GM12891 (cell line): Measurements from ENCODE around the gene EFNA4.

Experiments
- POLR2A ChIP-seq: IDR thresholded peaks from 2 replicates; pipeline ENCODE4 v1.6.1; 2011; ENCODE audit warnings: low read depth, low read length, control low read depth
- POLR2AphosphoS5 ChIP-seq: IDR thresholded peaks from 2 replicates; pipeline ENCODE4 v1.6.1; 2011; ENCODE audit warnings: low read depth, low read length, control low read depth

- TF ChIP-seq POLR2A = no peak
- no peak for TF ChIP-seq POLR2AphosphoS5
Observed at GRCh38 chr1:155086856-155087535, 23.5 kb downstream of the EFNA4 start.
